Activated B cell treated with CpG ODN at 0.5 μM for 24 hours (primary cell): ENCODE results near the gene MGP. TPM values are rescaled to one million over a fixed set of nuclear protein-coding genes. Genes with fewer than 3 reads are reported as not detected.

ENCODE experiments used
- ATAC-seq: fragments of 200-7000 bp; cut with Tn5 transposase; one replicate; pipeline ENCODE4 v1.10.0; 2021; ENCODE audit warnings: low read depth, mild to moderate bottlenecking, moderate library complexity
- CTCF ChIA-PET: fragments of 350-600 bp; sonication (Branson Sonifier 250); formaldehyde crosslinking; loops from one replicate; lab custom pipeline; 2021; ENCODE audit warnings: antibody characterized with exemption; lab: Charles Lee
- POLR2A ChIA-PET: fragments of 350-600 bp; sonication (Branson Sonifier 250); formaldehyde crosslinking; loops from one replicate; lab custom pipeline; 2021; ENCODE audit warnings: antibody characterized with exemption; lab: Charles Lee
- DNase-seq: peaks from one replicate; pipeline ENCODE4 v3.0.0; 2022
- H3K27ac Mint-ChIP-seq: one replicate; pipeline ENCODE4 v1.8.0; 2020; ENCODE audit warnings: mixed read lengths
- H3K27me3 Mint-ChIP-seq: one replicate; pipeline ENCODE4 v1.8.0; 2021; ENCODE audit warnings: mixed read lengths
- H3K36me3 Mint-ChIP-seq: one replicate; pipeline ENCODE4 v1.8.0; 2021; ENCODE audit warnings: low read depth, mixed read lengths
- H3K4me1 Mint-ChIP-seq: one replicate; pipeline ENCODE4 v1.8.0; 2021; ENCODE audit warnings: mixed read lengths
- H3K4me3 Mint-ChIP-seq: one replicate; pipeline ENCODE4 v1.8.0; 2020; ENCODE audit warnings: mild to moderate bottlenecking, mixed read lengths
- H3K9me3 Mint-ChIP-seq: one replicate; pipeline ENCODE4 v1.8.0; 2020; ENCODE audit warnings: mixed read lengths
- CTCF ChIP-seq: fragments of 200-600 bp; IDR thresholded peaks from one replicate; pipeline ENCODE4 v1.8.0; 2022; ENCODE audit warnings: antibody characterized with exemption, mild to moderate bottlenecking
- intact Hi-C: fragments of 100-400 bp; cut with micrococcal nuclease; formaldehyde crosslinking; loops from one replicate; pipeline ENCODE4 v1.15.1; 2024
- total RNA-seq: library from RNA; stranded (reverse); gene quantifications from 2 replicates; pipeline ENCODE4 v1.2.3, GENCODE V29; 2022

Gene MGP
- total RNA-seq, 1 donor from 2014 or later, result not detected

GRCh38 chr12:14911131-14911530, 25.5 kb upstream of the MGP start:
- no peak overlapping the region for H3K27ac Mint-ChIP-seq
- H3K9me3 Mint-ChIP-seq, result no peaks in the 10 kb centered on the region
- DNase-seq, result no peak
- intact Hi-C loops, result loop anchor here (2.0 kb wide), 1 partner anchor 14 kb away; no protein-coding TSS in a partner anchor
- ATAC-seq, result no peak
- ChIA-PET CTCF (no interaction called here), POLR2A (interaction anchor here (1.2 kb wide), 1 partner anchor 45 kb away, joined by 3 read pairs; no protein-coding TSS in a partner anchor)
- TF ChIP-seq CTCF, result no peak
- H3K4me1 Mint-ChIP-seq, result peaks cover 4% of the 10 kb centered on the region
- no peak overlapping the region for H3K4me3 Mint-ChIP-seq
- H3K36me3 Mint-ChIP-seq, result peaks cover 40% of the 10 kb centered on the region
- no peaks in the 10 kb centered on the region for H3K27me3 Mint-ChIP-seq

DNA sequence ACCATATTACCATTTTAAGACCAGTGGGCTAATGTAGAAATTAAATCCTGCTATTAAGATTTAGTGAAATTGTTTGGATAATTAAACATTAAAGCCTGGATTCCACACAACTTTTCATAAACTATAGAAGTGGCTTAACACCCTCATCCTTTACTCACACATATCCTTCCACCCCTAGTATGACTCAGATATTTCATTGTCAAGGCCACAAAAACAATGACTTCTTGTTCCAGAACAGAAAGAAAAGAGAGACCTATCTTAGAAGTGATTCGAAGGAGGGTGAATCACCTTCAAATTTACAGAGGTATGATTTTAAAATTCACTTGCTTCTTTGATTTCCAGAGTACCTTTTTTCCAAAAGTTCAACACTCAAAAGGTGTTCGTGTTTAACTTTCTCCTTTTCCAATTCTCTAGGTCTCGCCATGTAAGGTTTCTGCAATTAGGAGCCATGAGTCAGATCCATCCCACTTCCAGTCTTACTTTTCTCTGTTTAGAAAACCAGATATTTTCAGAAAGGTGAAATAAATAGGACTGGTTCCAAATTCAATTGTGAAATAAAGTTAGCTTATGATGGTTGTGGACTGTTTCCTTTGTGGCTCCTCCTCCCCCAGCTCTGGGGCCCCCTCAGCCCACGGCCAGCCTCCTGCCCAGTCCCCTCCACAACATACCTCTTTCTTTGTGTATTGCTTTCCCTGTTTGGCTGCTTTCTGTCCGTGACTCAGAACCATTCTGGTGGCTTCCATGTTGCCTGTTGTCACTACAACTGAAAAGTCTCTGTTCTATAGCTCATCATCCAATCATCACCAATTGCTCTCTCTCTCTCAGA, 24.6 kb upstream of the MGP start:
- H3K36me3 Mint-ChIP-seq, result peaks cover 32% of the 10 kb centered on the region

DNA sequence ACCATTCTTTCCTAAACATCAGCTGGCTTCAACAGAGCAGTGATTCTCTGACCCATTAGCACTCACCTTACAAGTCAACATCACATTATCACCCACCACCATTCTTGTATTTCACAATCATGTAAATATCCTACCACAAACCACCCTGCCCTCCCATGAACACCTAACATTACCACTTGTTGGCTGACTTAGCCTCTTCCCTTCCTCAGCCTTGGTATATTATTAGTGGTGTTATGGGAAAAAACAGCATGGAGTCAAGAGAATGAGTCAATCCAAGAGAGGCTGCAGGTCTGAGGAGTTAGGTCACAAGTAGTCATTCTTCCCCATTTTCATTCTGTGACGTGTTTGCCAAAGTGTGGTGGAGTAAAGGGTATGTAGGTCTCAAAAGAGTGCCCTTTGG, 22.3 kb upstream of the MGP start:
- H3K27ac Mint-ChIP-seq, result no peak overlapping the region
- ATAC-seq, result no peak

More for the DNA sequence above, 24.6 kb upstream of the MGP start:
- ChIA-PET POLR2A (interaction anchor here (0.5 to 1.2 kb wide), 2 partner anchors 46 to 657 kb away, joined by 3 to 10 read pairs; no protein-coding TSS in a partner anchor), CTCF (no interaction called here)
- DNase-seq (no peak), ATAC-seq (no peak)
- TF ChIP-seq CTCF, result no peak
- Mint-ChIP-seq H3K4me3 (no peak overlapping the region), H3K27me3 (no peaks in the 10 kb centered on the region), H3K9me3 (no peaks in the 10 kb centered on the region), H3K27ac (no peak overlapping the region), H3K4me1 (peaks cover 4% of the 10 kb centered on the region)
- intact Hi-C loops, result loop anchor here (2.0 kb wide), 1 partner anchor 14 kb away; no protein-coding TSS in a partner anchor

GRCh38 chr12:14906114-14906513, 20.5 kb upstream of the MGP start:
- Mint-ChIP-seq H3K27ac (no peak overlapping the region), H3K9me3 (no peaks in the 10 kb centered on the region), H3K36me3 (peaks cover 4% of the 10 kb centered on the region), H3K4me1 (peaks cover 2% of the 10 kb centered on the region), H3K27me3 (no peaks in the 10 kb centered on the region), H3K4me3 (no peak overlapping the region)
- CTCF ChIA-PET, result no interaction called here
- intact Hi-C loops, result no loop called here
- DNase-seq (no peak), ATAC-seq (no peak)
- POLR2A ChIA-PET, result no interaction called here
- no peak for TF ChIP-seq CTCF

More for the DNA sequence above, 22.3 kb upstream of the MGP start:
- Mint-ChIP-seq H3K27me3 (no peaks in the 10 kb centered on the region), H3K4me3 (no peak overlapping the region), H3K9me3 (no peaks in the 10 kb centered on the region), H3K4me1 (peaks cover 2% of the 10 kb centered on the region), H3K36me3 (peaks cover 9% of the 10 kb centered on the region)
- no peak for TF ChIP-seq CTCF
- POLR2A ChIA-PET, result no interaction called here
- intact Hi-C loops, result no loop called here
- CTCF ChIA-PET, result no interaction called here
- DNase-seq, result no peak

- Mint-ChIP-seq H3K27ac (no peak overlapping the region), H3K36me3 (peaks cover 4% of the 10 kb centered on the region), H3K27me3 (no peaks in the 10 kb centered on the region), H3K4me1 (peaks cover 2% of the 10 kb centered on the region), H3K4me3 (no peak overlapping the region), H3K9me3 (no peaks in the 10 kb centered on the region)
- CTCF ChIA-PET, result no interaction called here
- intact Hi-C loops, result no loop called here
- DNase-seq (no peak), ATAC-seq (no peak)
- TF ChIP-seq CTCF, result no peak
- POLR2A ChIA-PET, result no interaction called here
Observed at GRCh38 chr12:14905269-14906004, 19.8 kb upstream of the MGP start.
